GM19193 (cell line): ENCODE results near the gene KLHL22.

Experiments
- POLR2A ChIP-seq: IDR thresholded peaks from 4 replicates; pipeline ENCODE4 v1.6.1; 2011; ENCODE audit not compliant: insufficient read depth, insufficient read length; ENCODE audit errors: extremely low read depth

Gene KLHL22

GRCh38 chr22:20442485-20443284, 52.9 kb downstream of the KLHL22 start:
- TF ChIP-seq POLR2A = no peak

DNA sequence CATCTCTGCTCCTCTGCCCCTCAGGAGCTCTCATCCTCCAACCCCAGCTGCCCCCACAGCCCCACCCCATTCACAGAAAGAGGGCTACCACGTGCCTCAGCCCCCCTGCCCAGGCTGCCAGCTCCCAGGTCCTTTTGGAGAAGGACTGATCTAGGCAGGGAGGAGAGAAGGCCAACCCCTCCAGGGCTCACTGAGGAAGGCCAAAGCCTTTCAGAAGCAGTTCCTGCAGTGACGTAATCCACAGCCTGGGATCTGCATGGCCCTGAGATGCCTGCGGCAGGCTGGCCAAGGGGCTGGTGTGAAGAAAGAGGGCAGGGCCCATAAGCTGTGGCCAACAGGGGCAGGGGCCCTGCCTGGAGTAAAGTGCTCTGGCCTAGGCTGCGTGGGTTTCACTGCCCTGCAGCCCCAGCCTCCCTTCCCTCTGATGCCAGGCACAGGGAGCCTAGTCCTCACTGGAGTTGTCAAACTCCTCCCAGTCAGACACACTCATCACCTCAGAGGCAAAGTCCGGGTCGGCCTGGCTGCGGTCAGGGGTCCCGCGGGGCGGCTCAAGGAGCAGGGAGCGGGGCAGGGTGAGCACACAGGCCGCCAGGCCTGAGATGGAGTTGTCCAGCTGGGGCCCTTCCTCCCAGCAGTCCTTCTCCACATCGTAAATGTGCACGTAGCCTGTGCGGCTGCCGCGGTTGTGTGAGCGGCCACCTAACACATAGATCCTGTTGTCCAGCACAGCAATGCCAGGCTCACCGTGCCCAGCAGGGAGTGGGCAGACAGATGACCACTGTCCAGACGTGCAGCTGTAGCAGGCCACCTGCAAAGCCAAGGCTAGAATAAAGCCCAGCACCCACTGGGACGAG, 53.7 kb downstream of the KLHL22 start:
- no peak for TF ChIP-seq POLR2A

DNA sequence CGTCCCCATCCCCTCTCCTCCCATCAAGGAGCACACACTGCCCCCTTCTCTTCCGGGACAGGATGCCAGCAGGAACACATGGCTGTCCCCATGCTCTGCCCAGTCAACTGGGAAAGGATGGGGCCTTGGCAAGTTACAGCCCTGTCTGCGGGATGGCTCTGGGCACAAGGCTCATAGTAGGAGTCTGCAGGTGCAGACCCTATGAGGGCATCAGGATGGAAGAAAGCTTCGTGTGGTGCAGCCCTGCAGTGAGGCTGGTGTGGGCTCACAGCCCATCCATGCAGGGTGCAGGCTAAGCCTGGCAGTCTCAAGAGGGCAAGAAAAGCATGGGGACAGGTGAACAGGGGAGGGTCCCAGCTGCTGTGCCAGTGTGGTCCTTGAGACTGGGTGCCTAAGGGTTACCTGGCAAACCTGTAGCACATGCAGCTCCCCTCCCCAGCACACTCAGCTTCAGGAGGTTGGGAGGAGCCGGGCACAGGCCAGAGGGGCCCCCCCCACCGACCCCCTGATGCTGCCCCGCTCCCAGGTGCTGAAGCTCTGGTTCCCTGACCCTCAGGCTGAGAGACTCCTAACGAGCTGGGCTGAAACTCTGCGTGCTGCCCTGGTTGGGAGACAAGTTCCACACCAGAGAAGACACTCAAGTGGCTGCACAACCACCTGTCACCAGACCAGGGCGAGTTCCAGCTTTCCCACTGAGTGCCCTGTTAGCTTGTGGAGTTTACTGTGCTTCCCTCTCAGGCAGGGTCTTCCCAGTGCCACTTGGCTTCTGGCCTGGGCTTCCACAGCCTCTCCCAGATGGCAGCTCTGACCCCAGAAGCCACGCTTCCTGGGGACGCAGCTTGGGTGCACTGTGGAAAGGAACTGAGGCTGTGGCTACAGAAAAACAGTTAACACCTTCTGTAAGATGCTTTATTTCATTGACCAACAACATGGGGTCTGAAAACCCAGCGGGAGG, 54.7 kb downstream of the KLHL22 start:
- TF ChIP-seq POLR2A = no peak

DNA sequence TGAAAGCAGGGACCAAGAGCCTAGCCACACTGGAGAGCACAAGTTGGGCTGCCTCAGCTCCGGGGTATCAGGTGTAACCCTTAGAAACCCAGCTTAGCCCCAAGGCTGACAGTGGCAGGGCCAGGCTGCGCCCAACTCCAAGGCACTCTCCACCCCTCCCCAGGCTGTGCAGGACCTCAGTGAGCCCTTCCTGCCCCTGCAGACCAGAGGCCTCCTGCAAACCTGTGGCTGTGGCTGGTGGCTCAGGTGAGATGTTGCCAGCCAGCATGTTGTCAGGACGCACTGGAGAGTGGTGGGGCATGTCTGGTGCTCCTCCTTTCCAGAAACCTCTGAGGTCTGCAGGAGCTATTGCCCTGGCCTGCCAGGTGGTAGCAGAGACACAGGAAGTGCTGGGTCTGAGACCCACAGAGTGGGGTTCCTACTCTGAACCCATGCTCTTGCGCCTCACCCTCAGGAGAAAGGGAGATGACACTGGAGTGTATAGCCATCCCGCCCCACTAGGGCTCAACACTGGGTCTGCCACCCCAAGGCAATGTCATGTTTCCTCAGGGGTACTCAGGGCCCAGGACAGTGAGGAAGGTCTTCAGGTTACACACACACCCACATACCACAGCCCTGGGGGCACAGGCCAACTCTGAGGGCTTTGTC, 55.5 kb downstream of the KLHL22 start:
- no peak for TF ChIP-seq POLR2A

- no peak for TF ChIP-seq POLR2A
These were observed 56.1 kb downstream of the KLHL22 start for GRCh38 chr22:20439556-20439927.

DNA sequence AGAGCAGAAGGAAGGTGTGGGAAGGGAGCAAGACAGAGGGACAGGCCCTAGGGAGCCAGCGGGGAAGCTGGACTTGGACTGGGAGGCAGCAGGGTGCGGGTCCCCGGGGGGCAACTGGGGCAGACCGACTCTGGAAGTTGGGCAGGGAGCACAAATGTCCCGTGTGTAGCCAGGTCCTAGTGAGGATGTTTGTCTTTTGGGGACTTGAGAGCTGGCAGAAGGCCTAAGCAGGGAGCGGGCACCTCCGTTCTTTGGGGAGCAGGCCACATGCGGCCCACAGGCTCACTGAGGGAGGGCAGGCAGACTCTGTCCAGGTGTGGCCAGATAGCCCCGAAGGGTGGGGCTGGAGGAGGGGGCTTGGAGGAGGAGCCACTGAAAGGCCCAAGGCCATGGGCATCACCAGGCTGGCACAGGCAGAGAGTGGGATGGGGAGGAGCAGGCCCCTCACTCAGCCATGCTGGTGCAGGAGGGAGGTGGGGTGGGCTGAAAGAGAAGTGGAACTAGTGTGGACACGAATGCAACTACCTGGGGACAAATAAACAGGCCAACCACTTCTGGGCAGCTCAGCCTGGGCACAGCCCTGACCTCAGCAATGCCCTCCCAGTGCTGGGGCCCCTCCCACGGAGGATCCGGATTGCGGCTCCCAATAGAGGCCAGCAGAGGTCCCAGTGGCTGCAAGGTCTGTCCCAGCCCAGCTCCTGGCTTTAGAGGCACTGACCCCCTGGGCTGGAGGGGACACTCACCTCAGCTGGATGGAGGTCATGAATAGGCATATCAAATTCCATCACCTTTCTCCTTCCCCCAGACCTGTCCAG, 56.7 kb downstream of the KLHL22 start:
- no peak for TF ChIP-seq POLR2A

- no peak for TF ChIP-seq POLR2A
These were observed 57.2 kb downstream of the KLHL22 start for GRCh38 chr22:20438427-20438677.

- no peak for TF ChIP-seq POLR2A
These were observed 57.8 kb downstream of the KLHL22 start, which contains the start of gene SCARF2 for GRCh38 chr22:20437613-20438426. TSS of gene SCARF2 (minus strand) at chr22:20437825. CDS start at chr22:20437754, 71 bp downstream.

DNA sequence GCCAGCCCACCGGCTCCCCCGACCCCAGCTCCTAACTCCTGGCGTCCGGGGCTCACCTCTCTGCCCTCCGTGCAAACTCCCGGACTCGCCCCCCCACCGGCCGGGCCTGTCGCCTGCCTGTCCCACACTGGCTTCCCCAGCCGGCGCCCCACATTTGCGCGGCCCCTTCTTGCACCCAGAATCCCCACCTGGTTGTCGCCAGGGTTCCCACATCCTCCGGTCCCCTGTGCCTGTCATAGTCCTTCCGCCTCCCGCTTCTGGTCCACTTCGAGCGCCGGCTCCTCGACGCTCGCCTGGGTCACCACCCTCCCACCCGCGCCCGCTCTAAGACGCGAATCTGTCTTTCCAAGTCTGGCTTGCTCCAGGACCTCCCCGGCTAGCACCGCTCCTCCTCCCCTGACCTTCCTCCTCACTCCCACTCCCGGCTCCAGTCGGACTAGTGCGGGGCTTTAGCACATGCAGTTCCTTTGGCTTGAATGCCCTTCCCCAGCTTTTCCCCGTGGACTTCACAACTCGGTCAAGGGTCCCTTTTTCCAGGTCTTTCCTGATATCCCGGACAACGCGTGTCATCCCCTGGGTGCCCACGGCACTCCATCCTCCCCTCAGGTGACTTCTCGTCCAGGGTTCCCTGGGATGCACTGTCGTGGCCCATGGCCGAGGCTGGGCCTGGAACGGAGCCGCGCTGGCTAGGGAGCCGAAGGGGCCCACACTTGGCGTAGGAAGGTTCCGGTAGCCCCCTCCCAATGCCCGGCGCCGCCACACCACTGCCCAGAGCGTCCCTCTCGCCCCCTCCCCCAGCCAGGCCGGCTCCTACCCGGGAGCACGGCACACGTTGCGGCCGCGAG, 58.6 kb downstream of the KLHL22 start:
- no peak for TF ChIP-seq POLR2A

GRCh38 chr22:20436307-20436767, 59.3 kb downstream of the KLHL22 start:
- TF ChIP-seq POLR2A = no peak

- no peak for TF ChIP-seq POLR2A
These were observed 59.9 kb downstream of the KLHL22 start for GRCh38 chr22:20435436-20436306.
